NCI-H146 treated with DMSO at 0.1 percent for 48 hours (cell line): Measurements from ENCODE around the gene CMTM4.
"Not testable (repeated sequence)": the region's sequence is repeated elsewhere in the genome, so short reads cannot be mapped to it uniquely, and the experiment has no call there.

Experiments used
- DNase-seq: peaks from one replicate; lab custom pipeline; 2025; ENCODE audit not compliant: unreplicated experiment; lab: John Stamatoyannopoulos, UW

Gene CMTM4

DNA sequence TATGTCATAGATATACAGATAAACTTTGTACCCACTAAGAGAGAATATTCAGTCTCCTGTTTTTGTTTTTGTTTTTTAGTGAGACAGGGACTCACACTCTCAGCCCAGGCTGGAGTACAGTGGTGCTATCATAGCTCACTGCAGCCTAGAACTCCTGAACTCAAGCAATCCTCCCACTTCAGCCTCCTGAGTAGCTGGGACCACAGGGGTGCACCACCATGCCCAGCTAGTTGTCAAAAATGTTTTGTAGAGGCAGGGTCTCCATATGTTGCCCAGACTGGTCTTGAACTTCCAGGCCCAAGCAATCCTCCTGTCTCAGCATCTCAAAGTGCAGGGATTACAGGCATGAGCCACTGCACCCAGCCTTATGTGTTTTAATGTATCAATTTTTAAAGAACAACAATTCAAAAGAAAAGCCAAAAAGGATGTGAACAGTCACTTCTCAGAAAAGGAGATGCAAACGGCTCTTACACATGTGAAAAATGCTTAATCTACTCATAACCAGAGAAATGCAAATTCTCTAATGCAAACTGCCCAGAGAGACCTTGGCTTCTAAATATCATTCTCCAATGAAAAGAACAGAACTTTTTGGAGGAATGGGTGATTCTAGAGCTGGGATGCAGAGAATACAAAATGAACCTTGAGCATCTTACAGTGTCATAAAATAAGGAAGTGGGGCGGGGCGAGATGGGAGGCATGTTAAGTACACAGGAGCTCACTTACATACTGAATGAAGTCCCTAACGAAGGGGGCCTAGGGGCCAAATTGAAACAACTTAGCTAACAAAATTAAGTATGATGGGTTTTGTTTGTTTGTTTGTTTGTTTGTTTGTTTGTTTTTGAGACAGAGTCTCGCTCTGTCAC, 99.3 kb downstream of the CMTM4 start:
- DNase-seq, result no peak

DNA sequence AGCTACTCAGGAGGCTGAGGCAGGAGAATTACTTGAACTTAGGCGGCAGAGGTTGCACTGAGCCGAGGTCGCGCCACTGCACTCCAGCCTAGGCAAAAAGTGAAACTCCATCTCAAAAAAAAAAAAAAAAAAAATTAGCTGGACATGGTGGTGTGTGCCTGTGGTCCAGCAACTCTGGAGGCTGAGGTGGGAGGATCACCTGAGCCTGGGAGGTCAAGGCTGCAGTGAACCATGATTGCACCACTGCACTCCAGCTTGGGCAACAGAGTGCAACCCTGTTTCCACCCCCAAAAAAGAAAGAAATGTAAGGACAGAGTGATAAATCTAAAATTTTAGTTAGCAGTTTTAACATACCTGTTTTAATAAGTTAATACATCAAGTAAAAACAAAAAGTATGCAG, 100.0 kb downstream of the CMTM4 start:
- not testable (repeated sequence) for DNase-seq

DNA sequence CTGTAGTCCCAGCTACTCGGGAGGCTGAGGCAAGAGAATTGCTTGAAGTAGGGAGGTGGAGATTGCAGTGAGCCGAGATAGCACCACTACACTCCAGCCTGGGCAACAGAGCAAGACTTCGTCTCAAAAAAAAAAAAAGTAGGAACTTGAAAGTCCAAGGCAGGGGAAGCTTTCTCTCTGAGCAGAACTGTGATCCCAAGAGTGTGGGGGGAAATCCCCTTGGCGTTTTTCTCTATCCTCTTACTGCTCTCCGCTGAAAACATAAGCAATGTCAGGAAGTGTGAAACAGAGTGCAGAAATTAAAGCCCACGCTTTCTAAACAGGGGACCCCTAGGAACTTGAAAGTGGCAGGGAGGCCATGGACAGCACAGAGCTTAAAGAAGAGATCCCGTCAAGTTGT, 101.8 kb downstream of the CMTM4 start:
- no peak for DNase-seq

GRCh38 chr16:66592814-66593213, 103.7 kb downstream of the CMTM4 start:
- no peak for DNase-seq

DNA sequence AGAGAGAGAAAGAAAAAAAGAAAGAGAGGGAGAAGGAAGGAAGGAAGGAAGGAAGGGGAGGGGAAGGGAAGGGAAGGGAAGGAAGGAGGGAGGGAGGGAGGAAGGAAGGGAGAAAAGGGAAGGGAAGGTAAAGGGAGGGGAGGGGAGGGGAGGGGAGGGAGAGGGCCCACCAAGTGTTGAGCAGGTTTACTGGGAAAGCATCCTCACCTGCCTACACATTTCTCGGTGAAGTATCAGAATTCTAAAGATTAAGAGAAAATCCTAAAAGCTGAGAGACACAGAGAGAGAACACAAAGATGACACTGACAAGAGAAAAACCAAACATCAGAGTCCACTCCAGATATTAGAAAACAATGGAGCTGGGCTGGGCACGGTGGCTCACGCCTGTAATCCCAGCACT, 104.3 kb downstream of the CMTM4 start:
- DNase-seq, result no peak

- DNase-seq, result no peak
These were observed 105.5 kb downstream of the CMTM4 start for GRCh38 chr16:66591018-66591417.

DNA sequence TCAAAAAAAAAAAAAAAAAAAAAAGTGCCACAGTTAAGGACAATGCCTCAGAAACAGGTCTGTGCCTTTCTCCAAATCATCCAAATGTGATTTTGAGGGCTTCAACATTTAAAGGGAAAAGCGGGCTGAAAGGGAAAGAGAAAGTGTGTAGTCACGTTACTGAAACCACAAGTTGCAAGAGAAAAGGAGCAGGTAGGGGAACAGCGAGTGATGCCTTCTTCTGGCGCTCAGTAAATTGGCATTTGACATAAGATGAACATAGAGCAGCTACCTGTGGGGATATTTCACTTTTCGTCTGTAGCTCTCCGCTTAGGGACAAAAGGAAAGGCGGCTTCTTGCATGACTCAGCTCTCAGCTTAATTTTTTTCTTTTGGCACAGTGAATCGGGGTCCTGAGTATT, 106.2 kb downstream of the CMTM4 start:
- DNase-seq, result no peak

- no peak for DNase-seq
These were observed 107.4 kb downstream of the CMTM4 start for GRCh38 chr16:66588981-66589713.

- no peak for DNase-seq
These were observed 108.5 kb downstream of the CMTM4 start for GRCh38 chr16:66587881-66588600.

DNA sequence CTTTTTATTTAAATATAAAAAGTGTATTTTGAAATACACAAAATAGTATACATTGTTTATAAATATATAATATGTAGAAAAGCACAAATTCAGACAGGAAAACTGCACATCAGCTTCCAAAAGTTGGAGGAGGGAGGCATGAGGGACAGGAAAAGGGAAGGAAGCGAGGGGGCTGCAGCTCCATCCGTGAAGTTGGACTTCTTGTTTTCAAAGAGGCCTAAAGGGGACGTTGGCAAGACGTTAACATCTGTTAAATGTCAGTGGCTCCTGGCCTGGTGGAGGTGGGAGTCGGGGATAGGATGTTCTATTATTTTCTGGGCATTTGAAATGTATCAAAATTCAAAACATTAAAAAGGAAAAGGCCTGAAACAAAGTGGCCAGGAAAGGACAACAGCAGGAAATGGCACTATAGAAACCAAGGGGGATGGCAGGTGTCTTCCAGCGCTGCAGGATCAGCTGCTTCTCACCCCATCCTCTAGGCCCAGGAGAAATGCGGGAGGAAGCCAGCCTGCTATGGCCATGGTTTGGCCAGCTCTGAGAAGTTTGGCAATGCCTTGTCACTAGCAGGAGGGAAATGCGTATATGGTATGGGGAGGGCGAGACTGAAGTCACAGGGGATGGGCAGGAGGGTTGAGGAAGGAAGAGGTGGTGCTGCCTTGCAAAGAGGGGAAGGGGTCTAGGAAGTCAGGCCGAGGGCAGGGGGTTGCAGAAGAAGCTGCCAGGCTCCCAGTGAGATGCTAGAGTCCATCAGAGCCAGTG, 110.9 kb downstream of the CMTM4 start:
- DNase-seq, result no peak

DNA sequence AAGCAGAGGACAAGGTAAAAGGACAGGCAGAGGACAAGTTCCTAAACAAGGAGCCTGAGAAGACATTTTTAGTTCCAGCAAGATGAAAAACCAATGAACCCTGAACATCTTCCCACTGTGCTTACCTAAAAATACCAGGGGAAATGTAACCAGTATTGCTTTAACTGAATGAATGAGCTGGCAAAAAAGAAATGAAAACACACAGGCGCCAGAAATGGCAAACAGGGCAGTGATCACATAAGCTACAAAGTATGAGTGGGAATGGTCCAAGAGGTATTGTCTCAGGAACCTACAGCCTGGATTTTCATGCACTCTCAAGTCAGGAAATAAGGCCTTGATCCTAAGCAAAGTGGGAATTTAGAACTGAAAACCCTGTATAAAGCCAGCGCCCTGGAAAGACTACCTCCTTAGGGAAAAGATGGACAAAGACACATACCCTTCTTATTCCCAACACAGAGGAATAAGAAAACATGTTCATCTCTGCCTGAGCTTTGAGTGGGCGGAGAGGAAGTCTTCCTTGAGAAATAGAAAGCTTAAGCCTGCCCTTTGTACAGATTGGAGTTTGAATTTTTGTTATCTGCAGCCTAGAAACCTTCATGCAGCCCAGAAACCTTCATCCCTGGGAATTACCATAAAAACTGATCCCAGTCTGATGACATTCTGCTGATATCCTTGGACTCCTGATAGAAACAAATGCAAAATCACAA, 115.1 kb downstream of the CMTM4 start:
- DNase-seq, result no peak

DNA sequence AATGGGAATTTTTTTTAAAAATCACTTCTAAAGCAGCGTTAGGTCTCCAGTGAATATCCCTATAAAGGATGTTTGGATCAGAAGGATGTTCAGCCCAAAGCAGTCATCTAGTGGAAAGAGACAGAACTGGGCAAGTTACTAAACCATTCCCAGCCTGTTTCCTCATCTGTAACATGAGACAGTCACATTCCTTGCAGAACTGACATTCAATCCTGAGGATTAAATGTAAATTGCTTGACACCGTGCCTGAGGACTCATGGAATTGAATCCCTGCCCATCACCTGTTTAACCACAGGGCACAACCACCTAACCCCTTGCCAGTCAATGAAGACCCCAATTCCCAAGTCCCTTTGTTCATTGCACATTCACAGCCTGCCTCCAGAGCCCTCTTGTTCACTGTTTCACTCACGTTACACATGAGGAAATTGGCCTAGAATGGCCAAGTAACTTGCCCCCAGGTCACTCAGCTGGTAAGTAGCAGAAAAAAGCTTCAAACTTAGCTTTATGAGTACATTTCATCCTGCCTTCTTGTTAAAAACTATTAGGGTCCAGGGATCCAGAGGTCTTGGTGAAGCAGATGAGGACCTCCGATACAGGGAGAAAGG, 115.8 kb downstream of the CMTM4 start:
- DNase-seq, result no peak

DNA sequence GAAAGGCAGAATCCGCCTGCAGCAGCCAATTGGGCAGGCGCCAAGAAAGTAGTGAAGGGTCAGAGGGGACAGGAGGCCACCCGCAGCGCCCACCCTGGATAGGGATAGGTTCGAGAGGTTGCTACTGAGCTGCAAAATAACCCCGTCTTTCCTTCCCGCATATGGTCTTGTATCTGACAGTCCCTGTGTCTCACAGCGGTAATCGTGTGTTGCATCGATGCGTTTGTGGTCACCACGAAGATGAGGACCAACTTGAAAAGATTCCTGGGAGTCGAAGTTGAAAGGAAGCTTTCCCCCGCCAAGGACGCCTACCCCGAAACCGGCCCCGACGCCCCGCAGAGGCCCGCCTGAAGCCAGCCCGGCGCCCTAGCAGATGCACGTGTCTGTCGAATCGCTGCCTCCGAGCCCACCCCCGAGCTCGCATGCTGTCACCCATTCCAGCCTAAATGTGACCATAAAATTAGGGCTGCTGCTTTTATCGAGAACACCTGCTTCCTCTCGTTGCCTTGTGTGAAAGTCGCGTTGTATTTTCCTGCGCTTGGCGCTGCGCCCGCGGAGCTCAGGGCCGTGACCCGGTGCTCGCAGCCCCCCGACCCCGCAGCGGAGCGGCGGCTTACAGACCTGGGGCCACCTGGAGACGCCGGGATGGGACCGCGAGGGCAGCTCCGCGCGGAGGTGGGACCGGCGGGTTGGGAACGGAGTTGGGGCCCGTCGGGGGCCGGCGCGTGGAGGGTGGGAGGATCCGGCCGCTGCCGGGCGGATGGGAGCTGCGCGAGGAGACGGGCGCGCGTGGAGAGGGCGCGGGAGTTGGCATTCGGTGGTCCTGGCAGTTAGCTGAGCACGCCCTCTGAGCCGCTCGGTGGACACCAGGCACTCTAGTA, 117.7 kb downstream of the CMTM4 start, which contains the start of gene CMTM2:
CMTM2 (plus strand) TSS at position 813 of the 881 bp plus-strand sequence. CDS start 145 bp downstream, outside the sequence.
- DNase-seq, result no peak

GRCh38 chr16:66576296-66576695, 120.2 kb downstream of the CMTM4 start:
- DNase-seq, result no peak

DNA sequence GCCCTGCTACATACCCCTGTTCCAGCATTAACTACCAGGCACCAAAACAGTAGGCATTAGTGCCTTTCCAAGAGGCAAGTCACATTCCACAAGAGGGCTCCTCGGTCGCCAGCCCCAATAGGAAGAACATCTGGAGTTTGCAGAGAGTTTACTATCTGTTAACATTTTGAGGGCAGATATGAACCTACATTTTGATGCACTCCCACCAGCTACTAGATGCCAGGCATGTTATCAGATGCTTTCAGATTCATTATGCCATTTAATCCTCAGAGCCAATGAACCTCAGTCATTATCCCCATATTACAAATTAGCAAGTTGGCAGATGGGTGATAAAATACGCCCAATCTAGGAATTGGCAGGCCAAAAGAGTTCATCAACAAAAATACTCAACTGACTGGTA, 121.5 kb downstream of the CMTM4 start:
- DNase-seq, result no peak

DNA sequence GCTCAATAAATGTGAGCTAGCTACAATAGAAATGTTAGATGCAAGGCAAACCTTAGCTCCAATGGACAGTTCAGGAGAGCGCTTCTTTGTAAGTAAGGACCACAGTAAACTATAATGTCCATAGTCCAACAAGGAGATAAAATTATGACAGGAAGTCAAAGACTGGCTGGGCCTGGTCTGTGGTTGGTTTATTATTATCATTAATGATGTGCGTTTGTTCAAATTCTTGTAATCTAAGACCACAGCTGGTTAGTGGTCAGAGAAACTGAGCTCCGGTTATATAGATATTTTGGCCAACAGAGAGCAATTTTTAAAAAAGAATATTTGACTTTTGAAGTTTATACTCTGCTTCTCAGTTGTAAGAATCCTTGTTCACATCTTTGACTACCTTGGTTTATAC, 122.0 kb downstream of the CMTM4 start:
- no peak for DNase-seq

DNA sequence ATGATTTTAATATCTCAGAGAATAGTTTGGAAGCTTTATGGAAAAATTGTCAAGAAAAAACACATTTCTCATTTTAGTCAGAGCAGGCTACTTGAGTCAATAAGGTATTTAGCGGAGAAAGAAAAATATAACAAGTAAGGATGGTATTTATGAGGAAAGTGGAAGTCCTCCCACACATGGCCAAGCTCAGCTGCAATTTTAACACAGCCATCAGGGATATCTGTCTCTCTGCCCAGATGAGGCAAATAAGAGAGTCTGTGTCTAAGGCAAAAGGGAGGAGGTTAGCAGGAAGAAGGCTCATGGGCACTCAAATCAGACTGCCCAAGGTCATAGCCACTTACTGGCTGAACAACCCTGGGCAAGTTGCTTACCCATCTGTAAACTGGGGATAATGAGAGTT, 122.5 kb downstream of the CMTM4 start:
- DNase-seq, result no peak

DNA sequence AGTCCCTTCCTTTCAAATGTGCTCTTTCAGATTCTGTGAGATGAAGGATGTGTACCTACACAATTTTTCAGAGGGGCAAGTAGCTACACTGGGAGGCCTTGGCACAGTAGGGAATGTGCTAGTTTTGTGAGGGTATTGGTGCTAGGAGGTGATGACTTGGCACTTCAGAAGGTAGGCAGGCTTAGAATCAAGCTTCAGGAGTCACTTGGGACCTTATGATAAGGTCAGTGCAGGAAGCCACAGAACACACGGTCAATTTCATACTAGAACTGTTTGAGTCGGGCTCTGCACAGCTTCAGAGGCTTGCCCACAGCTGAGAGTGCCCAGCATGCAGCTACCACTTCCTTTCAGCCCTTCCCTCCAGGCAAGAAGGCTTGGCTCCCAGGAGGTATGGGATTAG, 124.2 kb downstream of the CMTM4 start:
- no peak for DNase-seq

- DNase-seq, result no peak
These were observed 126.6 kb downstream of the CMTM4 start for GRCh38 chr16:66569827-66570405.
